Gastrocnemius medialis (tissue), 4 donors: Measurements from ENCODE around the gene SRPRA.

ENCODE experiments used
- POLR2A ChIP-seq, 2 donors: fragments of 450-650 bp; IDR thresholded peaks; one replicate each; pipeline ENCODE4 v1.6.1; 2017; ENCODE audit warnings: antibody characterized with exemption in 2 of 2, mild to moderate bottlenecking in 2 of 2, moderate library complexity in 2 of 2
- TF ChIP-seq, protein P1 (sequence below), 5 experiments: fragments of 450-650 bp in 3 of 5; fragments of 200-600 bp in 2 of 5; sonication (generic) in 2 of 5; IDR thresholded peaks in 4 of 5; conservative IDR thresholded peaks in 1 of 5; 1 replicate in 4 of 5; 2 replicates in 1 of 5; pipeline ENCODE4 v1.5.1; 2016 to 2019; ENCODE audit warnings: antibody characterized with exemption in 5 of 5, mild to moderate bottlenecking in 3 of 5, moderate library complexity in 3 of 5

- TF ChIP-seq, protein P1, sequence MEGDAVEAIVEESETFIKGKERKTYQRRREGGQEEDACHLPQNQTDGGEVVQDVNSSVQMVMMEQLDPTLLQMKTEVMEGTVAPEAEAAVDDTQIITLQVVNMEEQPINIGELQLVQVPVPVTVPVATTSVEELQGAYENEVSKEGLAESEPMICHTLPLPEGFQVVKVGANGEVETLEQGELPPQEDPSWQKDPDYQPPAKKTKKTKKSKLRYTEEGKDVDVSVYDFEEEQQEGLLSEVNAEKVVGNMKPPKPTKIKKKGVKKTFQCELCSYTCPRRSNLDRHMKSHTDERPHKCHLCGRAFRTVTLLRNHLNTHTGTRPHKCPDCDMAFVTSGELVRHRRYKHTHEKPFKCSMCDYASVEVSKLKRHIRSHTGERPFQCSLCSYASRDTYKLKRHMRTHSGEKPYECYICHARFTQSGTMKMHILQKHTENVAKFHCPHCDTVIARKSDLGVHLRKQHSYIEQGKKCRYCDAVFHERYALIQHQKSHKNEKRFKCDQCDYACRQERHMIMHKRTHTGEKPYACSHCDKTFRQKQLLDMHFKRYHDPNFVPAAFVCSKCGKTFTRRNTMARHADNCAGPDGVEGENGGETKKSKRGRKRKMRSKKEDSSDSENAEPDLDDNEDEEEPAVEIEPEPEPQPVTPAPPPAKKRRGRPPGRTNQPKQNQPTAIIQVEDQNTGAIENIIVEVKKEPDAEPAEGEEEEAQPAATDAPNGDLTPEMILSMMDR (IDR thresholded peaks at IDR 0.05 in 4 of 5, conservative IDR thresholded peaks at IDR 0.05 in 1 of 5), result no peak
- TF ChIP-seq POLR2A (IDR thresholded peaks at IDR 0.05), result no peak
Measured at GRCh38 chr11:126229858-126230540, 38.7 kb downstream of the SRPRA start.
